ENCODE measurements around the gene EFCAB11. TPM values are rescaled to one million over a fixed set of nuclear protein-coding genes. Genes with fewer than 3 reads are reported as not detected.
"Not testable (repeated sequence)": the region's sequence is repeated elsewhere in the genome, so short reads cannot be mapped to it uniquely, and the experiment has no call there.

EFCAB11 gene
- polyA plus RNA-seq, 1 experiment = 2.2 TPM

- ChIA-PET CTCF (interaction anchor here (0.6 to 1.7 kb wide), 5 partner anchors 10 to 873 kb away, joined by 3 to 5 read pairs (median 3); no protein-coding TSS in a partner anchor), POLR2A (no interaction called here)
Observed at GRCh38 chr14:89899917-89900663, 54.4 kb downstream of the EFCAB11 start.

GRCh38 chr14:89899291-89899690 lies 55.2 kb downstream of the EFCAB11 start:
- CTCF ChIA-PET = interaction anchor here (1.3 to 1.7 kb wide), 4 partner anchors 11 to 872 kb away, joined by 3 to 5 read pairs (median 4); no protein-coding TSS in a partner anchor
- H3K36me3 ChIP-seq (ENCODE audit: control insufficient read depth, insufficient read depth, low read length) = no peaks in the 10 kb centered on the region

More at GRCh38 chr14:89899917-89900663, 54.4 kb downstream of the EFCAB11 start:
- DNase-seq (ENCODE audit: low read depth) = no peak
- TF ChIP-seq CTCF (IDR thresholded peaks at IDR 0.05; ENCODE audit: insufficient read depth, low read depth, low read length) = peak; percentile 56
- Histone ChIP-seq H3K36me3 (ENCODE audit: control insufficient read depth, insufficient read depth, low read length) (no peaks in the 10 kb centered on the region), H3K27me3 (ENCODE audit: control insufficient read depth, insufficient read depth, low read length) (no peaks in the 10 kb centered on the region), H3K4me3 (ENCODE audit: low read depth, low read length) (no peak overlapping the region)

GRCh38 chr14:89893388-89893787 lies 61.1 kb downstream of the EFCAB11 start:
- CTCF ChIA-PET; H3K36me3 ChIP-seq (ENCODE audit: control insufficient read depth, insufficient read depth, low read length); H3K4me3 ChIP-seq (ENCODE audit: low read depth, low read length); POLR2A ChIA-PET; H3K27me3 ChIP-seq (ENCODE audit: control insufficient read depth, insufficient read depth, low read length); DNase-seq (ENCODE audit: low read depth): not testable (repeated sequence)

More at GRCh38 chr14:89899291-89899690, 55.2 kb downstream of the EFCAB11 start:
- POLR2A ChIA-PET = no interaction called here
- no peak for DNase-seq (ENCODE audit: low read depth)
- TF ChIP-seq CTCF (IDR thresholded peaks at IDR 0.05; ENCODE audit: insufficient read depth, low read depth, low read length) = no peak
- H3K27me3 ChIP-seq (ENCODE audit: control insufficient read depth, insufficient read depth, low read length) = no peaks in the 10 kb centered on the region
- no peak overlapping the region for H3K4me3 ChIP-seq (ENCODE audit: low read depth, low read length)

- TF ChIP-seq CTCF (IDR thresholded peaks at IDR 0.05; ENCODE audit: insufficient read depth, low read depth, low read length) = no peak
- Histone ChIP-seq H3K4me3 (ENCODE audit: low read depth, low read length) (no peak overlapping the region), H3K36me3 (ENCODE audit: control insufficient read depth, insufficient read depth, low read length) (no peaks in the 10 kb centered on the region), H3K27me3 (ENCODE audit: control insufficient read depth, insufficient read depth, low read length) (no peaks in the 10 kb centered on the region)
- ChIA-PET CTCF (no interaction called here), POLR2A (no interaction called here)
- no peak for DNase-seq (ENCODE audit: low read depth)
Observed at GRCh38 chr14:89892953-89893352, 61.6 kb downstream of the EFCAB11 start.

GRCh38 chr14:89891721-89892120 lies 62.8 kb downstream of the EFCAB11 start:
- H3K4me3 ChIP-seq (ENCODE audit: low read depth, low read length); POLR2A ChIA-PET; DNase-seq (ENCODE audit: low read depth); CTCF ChIA-PET; H3K36me3 ChIP-seq (ENCODE audit: control insufficient read depth, insufficient read depth, low read length); H3K27me3 ChIP-seq (ENCODE audit: control insufficient read depth, insufficient read depth, low read length): not testable (repeated sequence)

- POLR2A ChIA-PET = no interaction called here
- CTCF ChIA-PET = no interaction called here
- H3K36me3 ChIP-seq (ENCODE audit: control insufficient read depth, insufficient read depth, low read length) = no peaks in the 10 kb centered on the region
- DNase-seq (ENCODE audit: low read depth) = no peak
- no peaks in the 10 kb centered on the region for H3K27me3 ChIP-seq (ENCODE audit: control insufficient read depth, insufficient read depth, low read length)
- H3K4me3 ChIP-seq (ENCODE audit: low read depth, low read length) = no peak overlapping the region
- no peak for TF ChIP-seq CTCF (IDR thresholded peaks at IDR 0.05; ENCODE audit: insufficient read depth, low read depth, low read length)
Observed at GRCh38 chr14:89891055-89891454, 63.5 kb downstream of the EFCAB11 start.
